ENCODE measurements around the gene CNOT10.

GRCh38 chr3:32780071-32780734, 95.2 kb downstream of the CNOT10 start:
- TF ChIP-seq POLR2A (IDR thresholded peaks at IDR 0.05; ENCODE audit: extremely low read depth, insufficient read length), result no peak
- TF ChIP-seq, protein P1, sequence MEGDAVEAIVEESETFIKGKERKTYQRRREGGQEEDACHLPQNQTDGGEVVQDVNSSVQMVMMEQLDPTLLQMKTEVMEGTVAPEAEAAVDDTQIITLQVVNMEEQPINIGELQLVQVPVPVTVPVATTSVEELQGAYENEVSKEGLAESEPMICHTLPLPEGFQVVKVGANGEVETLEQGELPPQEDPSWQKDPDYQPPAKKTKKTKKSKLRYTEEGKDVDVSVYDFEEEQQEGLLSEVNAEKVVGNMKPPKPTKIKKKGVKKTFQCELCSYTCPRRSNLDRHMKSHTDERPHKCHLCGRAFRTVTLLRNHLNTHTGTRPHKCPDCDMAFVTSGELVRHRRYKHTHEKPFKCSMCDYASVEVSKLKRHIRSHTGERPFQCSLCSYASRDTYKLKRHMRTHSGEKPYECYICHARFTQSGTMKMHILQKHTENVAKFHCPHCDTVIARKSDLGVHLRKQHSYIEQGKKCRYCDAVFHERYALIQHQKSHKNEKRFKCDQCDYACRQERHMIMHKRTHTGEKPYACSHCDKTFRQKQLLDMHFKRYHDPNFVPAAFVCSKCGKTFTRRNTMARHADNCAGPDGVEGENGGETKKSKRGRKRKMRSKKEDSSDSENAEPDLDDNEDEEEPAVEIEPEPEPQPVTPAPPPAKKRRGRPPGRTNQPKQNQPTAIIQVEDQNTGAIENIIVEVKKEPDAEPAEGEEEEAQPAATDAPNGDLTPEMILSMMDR (IDR thresholded peaks at IDR 0.05; ENCODE audit: low read depth, low read length), result no peak
- no peak for TF ChIP-seq MAX (IDR thresholded peaks at IDR 0.05; ENCODE audit: low read depth, low read length)
- no peak for TF ChIP-seq MYC (IDR thresholded peaks at IDR 0.05; ENCODE audit: low read depth, low read length)

All from NB4 (cell line).